HG02678 (cell line): ENCODE measurements around the gene GRK3.
"Not testable (repeated sequence)": the region's sequence is repeated elsewhere in the genome, so short reads cannot be mapped to it uniquely, and the experiment has no call there.

Source experiments
- ATAC-seq: cut with Tn5 transposase; IDR thresholded peaks from one replicate; pipeline ENCODE4 v1.9.1; 2021; ENCODE audit warnings: mild to moderate bottlenecking, moderate library complexity; ENCODE audit not compliant: unreplicated experiment

GRK3 gene

GRCh38 chr22:25564320-25564978 lies at the start of gene GRK3:
Gene GRK3, plus strand, starts transcription at chr22:25564675. Its CDS starts 366 bp downstream, at chr22:25565041.
- ATAC-seq: peak; percentile 61

- no peak for ATAC-seq
These were observed 46.3 kb upstream of the GRK3 start for GRCh38 chr22:25518000-25518663.

- no peak for ATAC-seq
These were observed 39.1 kb upstream of the GRK3 start for GRCh38 chr22:25525376-25525775.

GRCh38 chr22:25525804-25526584 lies 38.5 kb upstream of the GRK3 start:
- ATAC-seq: not testable (repeated sequence)

- ATAC-seq: not testable (repeated sequence)
These were observed 37.5 kb upstream of the GRK3 start for GRCh38 chr22:25527016-25527415.

DNA sequence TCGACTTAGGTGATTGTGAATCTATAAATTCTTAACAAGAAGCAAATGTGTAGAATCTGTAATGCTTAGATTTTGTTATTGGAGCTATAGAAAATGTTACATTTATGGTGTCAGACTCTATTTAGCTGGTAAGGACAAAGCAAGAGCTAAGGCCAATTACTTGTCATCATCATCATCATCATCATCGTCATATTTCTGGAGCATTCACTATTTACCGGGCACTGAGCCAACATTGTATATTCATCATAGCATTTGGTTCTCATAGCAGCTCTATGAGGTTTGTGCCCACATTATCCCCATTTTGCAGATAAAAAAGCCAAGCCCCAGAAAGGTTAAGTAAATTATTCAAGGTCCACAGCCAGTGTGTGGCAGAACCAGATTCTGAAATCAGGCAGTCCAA lies 36.4 kb upstream of the GRK3 start:
- ATAC-seq: not testable (repeated sequence)

- ATAC-seq: not testable (repeated sequence)
These were observed 35.4 kb upstream of the GRK3 start for GRCh38 chr22:25529059-25529458.

DNA sequence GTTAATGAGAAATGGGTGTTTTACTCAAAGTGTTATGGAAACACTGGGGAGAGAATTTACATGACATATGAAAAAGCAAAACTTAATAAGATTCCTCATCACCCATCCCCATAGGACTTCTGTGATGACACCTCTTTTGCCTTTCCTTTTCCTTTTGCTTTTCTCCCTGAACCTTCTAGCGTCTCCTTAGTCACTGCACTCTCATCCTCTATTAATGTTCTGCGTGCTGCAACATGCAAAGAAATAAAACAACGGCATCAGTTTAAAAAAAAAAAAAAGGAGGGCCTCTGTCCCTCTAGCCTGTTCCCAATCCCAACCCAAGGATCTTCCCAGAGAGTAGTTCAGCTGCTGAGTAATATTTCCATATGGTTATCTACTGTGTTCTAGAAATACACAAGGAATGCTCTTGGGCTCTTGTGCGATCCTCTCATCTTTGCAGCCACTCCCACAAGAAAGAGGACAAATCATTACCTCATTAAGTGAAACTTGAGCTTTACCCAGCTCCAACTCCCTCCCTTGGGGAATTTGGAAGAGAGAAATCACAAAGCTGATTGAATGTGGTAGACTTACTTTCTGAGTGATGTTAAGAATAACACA lies 34.8 kb upstream of the GRK3 start:
- ATAC-seq: not testable (repeated sequence)

DNA sequence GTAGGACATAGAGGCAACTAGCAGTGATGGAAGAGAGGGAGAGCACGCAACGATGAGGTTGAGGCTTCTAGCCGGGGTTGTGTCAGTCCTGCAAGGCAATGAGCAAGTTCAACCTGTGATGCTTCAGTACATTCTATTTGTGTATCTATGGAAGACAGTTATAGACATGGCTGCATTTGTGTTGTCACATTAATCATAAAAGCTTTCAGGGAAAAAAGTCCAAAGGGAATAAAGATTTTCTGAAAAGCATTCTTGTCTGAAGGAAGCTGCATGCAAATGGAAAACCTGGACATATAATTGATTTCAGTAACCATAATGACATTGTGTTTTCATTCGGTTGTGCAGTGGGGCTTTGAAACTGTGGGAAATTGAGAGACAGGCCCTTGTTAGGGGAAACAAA lies 32.8 kb upstream of the GRK3 start:
- not testable (repeated sequence) for ATAC-seq

DNA sequence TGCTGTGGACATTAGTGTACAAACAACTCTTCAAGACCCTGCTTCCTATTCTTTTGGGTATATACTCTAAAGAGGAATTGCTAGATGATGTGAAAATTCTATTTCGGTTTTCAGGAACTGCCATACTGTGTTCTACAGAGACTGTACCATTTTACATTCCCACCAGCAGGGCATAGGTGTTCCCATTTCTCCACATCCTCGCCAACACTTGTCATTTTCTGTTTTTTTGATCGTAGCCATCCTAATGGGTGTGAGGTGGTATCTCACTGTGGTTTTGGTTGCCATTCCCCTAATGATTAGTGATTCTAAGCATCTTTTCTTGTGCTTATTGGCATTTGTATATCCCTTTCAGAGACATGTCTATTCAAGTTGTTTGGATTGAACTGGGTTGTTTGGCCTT lies 29.8 kb upstream of the GRK3 start:
- no peak for ATAC-seq

DNA sequence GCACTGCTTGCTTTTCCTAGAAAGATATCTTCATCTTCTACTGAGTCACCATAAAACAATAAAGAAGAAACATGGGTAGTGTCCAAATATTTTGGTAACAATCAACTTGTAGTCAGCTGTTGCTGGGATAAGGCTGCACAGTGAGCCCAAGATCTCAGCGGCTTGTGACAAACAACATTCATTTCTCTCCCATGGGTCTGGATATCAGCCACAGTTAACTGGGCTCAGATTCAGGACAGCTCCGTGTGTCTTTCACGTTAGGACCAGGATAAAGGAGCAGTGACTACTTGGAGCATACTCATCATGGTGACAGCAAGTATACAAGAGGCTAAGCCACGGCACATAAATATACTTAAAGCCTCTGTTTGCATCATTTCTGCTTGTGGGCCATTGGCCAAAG lies 27.9 kb upstream of the GRK3 start:
- ATAC-seq: no peak

DNA sequence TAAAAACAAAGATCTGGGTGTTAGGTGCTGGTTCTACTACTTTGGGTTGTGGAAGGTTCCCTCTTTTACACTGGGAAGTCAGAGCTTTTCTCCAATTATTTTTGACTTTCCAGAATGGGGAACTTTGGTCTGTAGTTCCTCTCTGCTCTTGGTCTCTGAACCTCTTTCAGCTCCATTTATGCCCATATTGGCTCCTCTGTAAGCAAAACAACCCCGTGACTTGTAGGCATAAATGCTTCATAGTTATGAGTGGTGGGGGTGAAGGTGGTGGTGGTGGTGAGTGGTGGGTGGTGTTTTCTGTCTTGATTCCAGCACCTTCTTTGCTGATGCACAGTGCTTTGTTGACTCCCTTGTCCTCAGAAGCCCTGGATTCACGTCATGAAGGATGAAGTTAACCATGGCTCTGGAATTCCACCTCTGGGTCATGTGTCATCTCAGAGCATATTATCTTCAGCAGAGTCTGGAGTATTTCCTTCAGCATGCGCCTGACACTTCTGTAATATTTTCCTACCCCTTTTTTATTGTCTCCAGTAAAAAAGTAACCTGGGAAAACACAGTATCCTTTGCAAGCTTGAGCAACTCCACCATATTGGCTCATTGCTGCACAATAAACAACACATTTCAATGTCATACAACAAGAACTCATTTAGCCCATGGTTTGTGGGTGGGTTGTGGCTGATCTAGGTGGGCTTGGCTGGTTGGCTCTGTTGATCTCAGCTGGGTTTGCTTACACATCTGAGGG lies 24.1 kb upstream of the GRK3 start:
- no peak for ATAC-seq

GRCh38 chr22:25540908-25541660 lies 23.4 kb upstream of the GRK3 start:
- no peak for ATAC-seq

DNA sequence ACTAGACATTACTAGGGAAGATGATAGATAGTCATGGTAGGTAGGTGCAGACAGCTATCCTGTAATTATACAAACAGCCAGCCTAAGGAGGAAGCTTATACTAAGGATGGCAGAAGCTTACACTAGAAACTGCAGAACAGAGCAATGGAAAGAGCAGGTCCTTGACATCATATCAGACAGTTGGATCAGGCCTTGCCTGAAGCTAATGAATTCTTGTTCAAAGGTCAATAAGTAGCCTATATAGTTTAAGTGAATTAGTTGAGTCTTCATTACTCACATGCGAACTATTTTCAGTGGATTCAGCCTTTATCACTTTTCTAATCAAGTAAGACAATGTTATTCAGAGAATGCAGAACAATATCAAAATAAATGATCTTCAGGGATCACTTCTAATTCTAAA lies 22.3 kb upstream of the GRK3 start:
- ATAC-seq: no peak

GRCh38 chr22:25542720-25543402 lies 21.6 kb upstream of the GRK3 start:
- no peak for ATAC-seq

- ATAC-seq: no peak
These were observed 19.3 kb upstream of the GRK3 start for GRCh38 chr22:25545146-25545545.

DNA sequence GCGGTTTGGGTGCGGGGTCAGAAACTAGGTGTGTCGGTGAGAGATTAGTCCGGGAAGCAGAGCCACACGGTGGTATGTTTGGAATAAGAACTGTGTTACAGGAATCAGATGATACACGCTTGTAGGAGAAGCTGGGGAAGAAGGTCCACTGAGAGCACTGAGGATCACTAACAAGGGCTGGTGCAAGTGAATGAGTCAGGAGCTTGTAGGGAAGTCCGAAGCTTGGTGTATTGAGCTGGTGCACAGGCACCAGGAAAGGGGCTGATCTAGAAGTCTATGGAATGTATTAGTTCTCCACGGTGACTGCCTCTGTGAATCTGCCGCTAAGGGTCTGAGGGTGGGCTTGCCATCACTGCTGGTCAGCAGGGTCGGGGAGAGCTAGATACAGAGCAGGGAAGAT lies 18.8 kb upstream of the GRK3 start:
- ATAC-seq: no peak

DNA sequence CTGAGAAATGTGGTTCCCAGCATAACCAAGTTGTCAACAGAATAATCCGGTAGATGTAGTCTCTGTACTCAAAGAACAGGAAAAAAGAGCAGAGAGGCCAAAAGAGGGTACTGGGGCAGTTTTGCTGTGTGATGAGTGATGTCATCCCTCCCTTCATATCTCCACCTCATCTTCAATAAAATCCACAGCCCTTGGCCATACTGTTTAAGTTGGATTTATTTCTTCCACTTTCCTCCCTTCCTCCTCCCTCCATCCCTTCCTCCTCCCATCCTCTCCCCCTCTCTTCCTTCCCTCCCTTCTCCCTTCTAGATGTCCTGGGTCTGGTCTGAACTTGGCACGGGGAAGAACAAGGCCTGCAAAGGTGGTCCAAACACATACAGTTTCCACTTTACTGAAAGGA lies 18.2 kb upstream of the GRK3 start:
- ATAC-seq: no peak

DNA sequence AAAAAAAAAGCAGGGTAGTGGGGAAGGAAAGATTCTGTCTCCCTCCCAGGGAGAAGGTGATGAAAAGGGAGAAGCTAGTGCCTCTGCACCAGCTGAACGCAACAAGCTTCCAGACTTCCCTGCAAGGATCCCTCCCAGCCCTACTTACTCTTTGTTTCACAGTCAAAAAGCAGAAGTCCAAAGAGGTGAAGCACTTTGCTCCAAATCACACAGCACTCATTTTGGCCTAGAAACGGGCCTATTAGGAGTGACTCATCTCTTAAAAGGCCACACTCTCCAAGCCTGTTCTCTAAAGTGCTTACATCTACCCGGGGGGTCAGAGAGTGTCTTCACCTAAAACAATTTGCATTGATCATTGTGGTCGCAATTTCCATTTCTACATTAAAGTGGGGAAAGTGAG lies 17.7 kb upstream of the GRK3 start:
- ATAC-seq: no peak
